Stimulated activated CD8-positive, alpha-beta memory T cell treated with anti-CD3 and anti-CD28 coated beads, Interleukin-4, amount 100 ng/mL, for 24 hours (primary cell): ENCODE results near the gene DLGAP3.

ENCODE experiments used
- DNase-seq: peaks from one replicate; pipeline ENCODE4 v3.0.0-alpha.2; 2020; ENCODE audit warnings: low read depth

DLGAP3 gene

DNA sequence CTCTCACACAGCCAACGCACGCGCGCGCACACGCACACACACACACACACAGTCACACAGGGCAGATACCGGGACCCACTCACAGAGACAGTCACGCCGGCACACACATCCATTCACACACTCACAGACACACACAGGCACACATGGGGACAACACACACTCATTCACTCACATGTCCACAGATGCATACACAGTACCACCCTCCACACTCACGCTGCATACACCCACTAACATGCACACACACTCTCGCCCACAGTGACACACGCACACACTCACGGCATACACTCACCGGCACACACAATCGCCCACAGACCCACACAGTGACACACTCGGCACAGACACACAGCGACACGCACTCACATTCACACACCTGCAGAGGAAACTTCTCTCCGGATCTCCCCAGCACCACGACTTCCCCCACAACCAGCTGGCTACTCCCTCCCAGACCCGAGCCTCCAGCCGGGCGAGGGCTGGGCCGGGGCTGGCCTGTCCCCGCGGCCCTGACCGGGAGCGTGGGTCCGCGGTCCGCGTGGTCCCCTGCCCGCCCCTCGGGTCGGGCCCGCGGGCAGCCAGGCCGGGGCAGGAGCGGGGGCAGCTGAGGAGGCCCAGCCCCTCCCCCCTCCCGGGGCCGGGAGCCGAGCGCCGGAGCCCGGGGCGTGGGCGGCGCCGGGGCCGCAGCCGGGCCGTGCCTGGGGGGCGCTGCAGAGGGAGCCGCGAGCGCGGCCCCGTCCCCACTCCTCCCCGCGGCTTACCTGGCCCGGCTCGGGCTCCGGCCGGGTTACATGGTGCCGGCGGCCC is 552 bp downstream of the DLGAP3 start:
- DNase-seq: no peak

DNA sequence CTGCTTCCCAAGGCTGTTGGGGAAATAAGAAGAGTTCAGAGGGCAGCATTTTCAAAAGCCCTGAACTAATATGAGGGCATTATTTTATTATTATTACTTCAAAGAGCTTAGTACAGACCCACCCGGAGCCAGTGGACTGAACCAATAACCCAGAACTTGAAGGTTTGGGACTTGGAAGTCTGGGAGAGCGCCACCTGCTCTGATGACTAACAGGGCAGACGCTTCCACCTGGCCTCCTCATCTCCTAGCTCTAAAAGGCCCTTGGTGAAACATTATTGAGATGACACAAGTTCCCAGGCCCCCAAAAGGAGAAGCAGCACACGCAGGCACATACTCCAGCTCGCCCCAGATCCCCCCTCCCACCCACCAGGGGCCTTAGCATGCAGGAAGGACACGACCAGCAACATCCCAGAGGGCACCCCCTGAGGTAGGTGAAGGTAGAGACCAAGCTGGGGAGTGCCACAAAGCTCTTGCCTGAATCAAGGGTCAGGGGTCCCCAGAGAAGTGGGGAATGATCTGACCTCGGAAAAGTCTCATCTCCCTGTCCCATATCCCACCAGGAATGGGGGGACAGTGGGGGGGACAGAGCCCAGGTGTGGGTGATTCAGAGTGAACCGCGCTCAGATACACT is 1.3 kb downstream of the DLGAP3 start:
- no peak for DNase-seq

DNA sequence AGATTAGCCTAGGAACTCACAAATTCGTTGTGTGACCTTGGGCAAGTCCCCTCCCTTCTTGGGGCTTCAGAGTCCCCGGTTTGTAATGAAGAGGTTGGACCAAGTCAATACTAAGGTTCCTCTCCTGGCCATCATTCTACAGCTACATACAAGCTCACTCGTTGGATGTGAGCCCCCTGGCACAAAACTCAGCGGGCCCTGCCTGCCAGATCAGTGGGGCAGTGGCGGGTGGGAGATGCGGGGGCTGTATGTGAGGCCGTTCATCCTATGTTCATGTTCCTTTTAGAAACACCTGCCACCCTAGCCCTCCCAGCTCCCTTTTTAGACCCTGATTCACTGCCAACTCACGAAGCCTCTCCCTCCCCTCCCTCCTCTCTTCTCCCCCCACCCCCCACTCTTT is 2.1 kb downstream of the DLGAP3 start:
- DNase-seq: no peak

DNA sequence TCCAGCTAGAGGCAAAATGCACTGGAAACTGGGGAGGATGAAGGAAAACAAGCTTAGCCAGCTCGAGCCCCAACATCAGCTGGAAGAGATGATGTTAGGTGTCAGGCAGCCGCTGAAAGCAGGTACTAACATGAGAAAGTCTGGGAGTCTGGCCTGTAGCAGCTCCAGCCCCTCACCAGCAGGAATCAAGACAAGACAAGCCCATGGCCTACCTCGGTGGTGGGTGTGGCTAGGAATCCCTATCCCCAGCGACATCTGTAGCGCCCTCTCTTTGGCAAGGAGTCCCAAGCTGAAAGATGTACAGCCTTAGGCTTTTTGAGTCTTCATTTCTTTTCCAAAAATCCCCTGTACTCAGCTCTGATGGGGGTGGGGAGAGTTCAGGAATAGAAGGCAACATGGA is 2.6 kb downstream of the DLGAP3 start:
- no peak for DNase-seq

DNA sequence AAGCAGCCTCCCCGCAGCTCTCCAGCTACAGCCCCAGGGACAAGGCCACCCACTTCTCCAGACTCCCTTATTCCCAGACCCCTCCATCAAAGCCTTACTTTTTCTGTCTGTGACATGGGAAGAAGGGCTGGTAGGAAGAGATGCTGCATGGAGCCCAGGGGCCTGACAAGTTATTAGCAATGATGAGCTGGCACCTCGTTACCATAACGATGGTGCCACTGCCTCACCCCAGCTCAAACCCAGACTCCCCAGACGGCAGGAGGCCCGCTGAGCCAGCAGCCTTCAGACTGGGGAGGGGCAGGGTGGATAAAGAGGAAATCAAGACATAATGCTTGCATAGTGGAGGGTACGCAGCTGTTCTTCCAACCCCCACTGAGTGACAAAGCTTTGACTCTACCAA is 3.3 kb downstream of the DLGAP3 start:
- DNase-seq: no peak

DNA sequence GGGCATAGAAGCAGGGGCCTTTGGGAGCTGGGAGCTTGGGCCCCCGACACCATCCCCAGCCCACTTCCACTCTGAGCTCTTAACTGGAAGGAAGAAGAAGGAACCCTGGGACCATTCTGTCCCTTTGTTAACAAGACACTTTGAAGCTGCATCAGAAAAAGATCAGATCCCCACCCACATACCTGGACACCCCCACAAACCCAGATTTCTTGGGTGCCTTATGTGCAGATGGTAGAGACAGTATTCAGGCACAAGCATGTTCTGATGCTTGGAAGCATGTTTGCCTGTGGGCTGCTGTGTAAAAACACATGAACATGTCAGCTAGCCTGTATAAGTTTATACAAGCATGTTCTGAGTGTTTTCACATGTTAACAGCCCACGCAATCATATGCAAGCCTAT is 3.7 kb downstream of the DLGAP3 start:
- DNase-seq: no peak

DNA sequence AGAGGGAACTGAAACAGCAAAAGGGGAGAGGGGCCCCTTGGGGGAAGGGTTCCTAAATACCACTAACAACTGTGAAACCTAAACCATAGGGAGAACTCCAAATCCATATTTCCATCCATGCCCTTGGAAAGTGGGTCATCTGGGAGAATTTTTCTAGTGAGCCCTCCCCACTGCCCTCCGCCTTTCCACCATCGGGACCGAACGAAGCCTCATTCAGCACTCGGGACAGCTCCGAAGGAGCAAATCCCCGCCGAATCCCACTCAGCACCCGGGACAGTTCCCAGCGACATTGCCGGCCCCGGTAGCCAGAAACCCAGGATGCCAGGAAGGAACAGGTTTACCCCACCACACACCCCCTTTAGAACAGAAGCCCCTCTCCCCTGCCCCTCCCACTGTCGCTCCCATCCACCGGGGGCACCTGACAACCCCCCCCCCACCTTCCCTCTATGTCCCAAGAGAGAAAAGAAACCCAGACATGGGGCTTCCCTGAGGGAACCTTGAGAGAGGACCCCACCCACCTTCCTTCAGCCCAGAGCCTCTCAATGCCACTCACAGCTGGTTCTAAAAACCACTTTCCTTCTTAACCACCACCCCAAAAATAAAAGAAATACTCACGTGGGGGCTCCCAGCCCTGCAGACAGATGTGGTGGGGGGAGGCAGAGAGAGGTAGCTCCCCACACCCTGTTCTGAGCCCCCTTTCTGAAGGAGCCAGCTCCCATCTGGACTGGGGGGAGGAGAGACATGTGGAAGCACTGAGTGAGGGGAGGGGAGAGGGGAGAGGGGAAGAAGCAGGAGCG is 4.5 kb downstream of the DLGAP3 start:
- DNase-seq: peak; percentile 37

DNA sequence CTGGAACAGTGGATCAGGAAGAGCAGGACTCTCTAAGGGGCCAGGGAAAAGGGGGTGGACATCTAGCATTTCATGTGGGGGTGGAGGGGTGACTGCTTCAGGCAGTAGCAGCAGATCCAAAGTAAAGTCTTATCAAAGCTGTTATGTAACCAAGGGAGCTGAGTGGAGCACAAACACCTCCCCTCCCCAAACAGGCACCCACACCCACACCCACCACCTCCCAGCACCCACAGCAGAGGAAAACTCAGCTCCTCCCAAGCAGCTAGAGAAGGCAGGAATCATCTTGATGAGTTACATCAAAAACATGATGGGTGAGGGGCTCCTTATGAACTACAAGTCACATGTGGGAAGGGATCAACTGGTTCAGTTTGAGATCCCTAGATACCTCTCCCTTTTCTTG is 6.0 kb downstream of the DLGAP3 start:
- no peak for DNase-seq

DNA sequence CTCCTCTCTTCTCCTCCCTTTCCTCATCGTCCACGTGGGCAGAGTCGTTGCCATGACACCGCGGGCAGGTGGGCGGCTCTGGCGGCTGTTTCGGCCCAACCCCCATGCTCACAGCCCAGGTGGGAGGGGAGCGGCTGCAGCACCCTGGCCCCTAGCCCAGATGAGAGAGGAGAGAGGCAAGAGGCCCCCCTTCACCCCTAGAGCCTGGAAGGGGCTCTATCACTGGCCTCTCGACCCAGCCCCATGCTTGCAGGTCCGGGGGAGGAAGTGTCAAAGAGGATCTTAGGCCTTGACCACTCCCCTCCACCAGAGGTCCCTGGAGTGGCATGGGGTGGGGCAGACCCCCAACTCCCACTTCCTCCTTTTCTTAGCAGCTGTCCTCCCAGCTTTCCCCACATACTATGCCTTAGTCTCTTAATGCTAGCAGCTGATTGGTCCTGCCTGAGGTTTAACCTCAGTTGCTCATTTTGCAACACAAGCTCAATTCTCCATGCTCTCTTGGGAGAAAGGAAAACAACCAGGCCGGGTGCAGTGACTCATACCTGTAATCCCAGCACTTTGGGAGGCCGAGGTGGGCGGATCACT is 10.4 kb downstream of the DLGAP3 start:
- peak; percentile 10 for DNase-seq

DNA sequence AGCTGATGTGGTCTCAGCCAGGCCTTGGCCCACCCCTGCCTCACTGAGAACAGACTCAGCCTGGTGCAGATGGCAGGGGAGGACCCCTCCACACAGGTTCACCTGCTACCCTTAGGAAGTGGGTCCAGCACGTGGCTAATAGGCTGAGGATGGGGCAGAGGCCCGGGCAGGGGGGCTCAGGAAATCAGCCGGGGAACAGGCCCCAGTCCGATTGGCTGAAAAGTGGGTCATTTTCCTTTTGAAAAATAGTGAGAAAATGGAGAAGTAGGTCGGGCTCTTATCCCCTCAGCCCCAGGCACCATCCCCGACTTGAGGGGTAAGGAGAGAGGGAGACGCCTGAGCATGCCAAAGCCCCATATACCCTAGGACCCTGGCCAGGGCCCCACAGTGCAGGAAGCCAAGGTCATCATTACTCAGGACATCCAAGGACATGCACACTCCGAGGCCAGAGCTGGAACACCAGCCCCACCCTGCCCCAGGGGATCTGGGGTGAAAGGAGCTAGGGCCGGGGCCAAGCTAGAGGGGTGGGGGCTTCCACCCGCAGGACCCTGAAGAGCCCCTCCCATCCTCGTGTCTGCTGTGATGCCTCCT is 11.0 kb downstream of the DLGAP3 start:
- DNase-seq: no peak

DNA sequence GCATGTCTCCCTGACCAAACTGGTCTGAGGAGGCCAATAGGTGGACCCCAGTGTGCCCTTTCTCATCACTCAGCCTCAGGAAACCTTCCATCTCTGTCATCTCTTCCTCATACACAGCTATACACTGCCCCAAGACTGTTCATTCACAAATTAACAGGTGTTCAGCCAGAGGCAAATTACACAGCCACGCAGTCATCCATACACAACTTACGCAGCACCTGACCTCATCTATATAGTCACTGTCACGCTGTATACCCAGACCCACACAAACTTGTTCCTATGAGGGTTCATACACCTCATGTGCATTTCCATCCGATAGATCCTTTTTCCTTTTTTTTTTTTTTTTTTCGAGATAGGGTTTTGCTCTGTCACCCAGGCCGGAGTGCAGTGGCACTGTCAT is 12.4 kb downstream of the DLGAP3 start:
- no peak for DNase-seq

DNA sequence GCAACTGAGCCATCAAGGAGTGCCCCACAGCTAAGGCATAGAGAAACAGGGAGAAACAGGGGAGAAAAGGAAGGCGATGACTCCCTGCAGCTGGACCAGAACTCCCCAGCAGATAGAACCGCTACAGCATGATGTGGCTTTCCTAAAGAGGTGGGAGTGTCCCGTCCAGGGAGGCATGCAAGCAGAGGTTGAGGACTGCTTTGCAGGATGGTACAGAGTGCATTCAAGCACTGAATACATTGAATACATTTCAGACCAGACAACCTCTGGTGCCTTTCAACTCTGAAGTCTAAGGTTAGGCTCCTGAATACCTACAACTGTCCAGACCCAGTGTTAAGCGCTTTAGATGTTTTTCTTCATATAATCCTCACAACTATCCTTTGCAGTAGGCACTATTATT is 13.3 kb downstream of the DLGAP3 start:
- DNase-seq: no peak

DNA sequence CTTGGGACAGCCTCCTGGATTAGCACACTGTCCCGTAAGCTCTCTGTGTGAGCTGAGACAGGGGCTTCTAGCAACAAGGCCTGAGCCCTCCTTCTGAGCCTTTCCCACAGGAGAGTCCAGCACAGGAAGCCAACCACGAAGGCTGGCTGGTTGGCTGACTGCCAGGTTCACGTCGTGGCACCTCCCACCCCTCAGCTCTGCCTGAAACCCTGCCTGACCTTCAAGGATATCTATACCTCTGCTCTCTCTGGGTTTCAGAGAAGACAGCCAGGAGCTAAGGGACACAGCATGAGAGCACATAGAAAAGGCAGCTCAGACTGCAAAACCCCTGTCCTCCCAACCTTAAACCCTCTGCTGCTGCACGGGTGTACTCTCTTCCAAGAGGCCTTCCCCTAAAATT is 13.9 kb downstream of the DLGAP3 start:
- no peak for DNase-seq

DNA sequence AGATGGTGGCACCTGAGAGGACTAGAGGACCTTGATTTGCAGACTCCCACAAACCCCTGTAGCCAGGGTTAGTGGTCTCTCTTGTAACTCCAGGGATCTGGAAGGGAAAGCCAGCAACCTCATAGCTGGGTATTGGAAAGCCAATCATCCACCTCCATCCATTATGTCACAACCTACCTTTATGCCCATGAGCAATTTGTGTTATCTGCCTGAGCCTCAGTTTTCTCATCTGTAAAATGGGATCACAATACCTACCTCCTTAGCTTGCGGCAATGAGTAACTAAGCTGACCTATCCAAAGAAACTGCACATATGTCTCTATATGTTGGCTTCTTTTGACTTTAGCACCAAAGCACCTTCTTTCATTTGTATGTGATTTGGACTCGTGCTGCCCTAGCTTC is 14.5 kb downstream of the DLGAP3 start:
- DNase-seq: no peak

DNA sequence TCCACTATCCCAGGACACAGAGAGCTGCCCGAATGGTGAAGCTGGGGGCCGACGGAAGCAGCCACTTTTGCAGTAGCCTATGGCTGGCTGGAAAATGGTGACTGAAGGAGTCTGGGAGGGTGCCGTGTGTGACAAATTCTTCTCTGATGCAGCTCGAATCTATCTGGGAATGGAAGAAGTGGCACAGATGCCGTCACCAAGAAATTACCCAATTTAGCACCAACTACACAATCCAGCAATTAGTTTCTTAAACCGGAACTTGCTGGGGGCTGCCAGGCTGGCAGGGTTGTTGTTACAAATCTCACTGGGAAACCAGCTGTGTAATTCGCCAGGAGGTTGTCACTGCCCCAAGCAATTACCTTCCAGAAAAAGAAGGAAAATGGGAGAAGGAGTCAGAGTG is 18.0 kb downstream of the DLGAP3 start:
- no peak for DNase-seq

DNA sequence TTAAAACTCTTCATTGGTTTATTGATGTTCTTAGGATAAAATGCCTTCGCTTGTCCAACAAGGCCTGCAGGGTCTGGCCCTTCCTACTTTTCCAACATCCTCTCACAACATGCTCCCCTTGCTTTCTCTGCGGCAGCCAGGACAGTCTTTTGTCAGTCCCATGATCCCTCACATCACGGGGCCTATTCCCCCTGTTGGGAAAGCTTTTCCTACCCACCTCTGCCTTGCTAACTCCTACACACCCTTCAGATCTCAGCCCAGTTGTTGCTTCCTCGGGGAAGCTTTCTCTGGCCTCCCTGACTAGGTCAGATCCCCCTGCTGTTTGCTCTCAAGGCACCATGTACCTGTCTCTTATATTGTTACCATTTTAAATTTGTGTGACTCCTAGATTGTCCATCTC is 19.0 kb downstream of the DLGAP3 start:
- no peak for DNase-seq

DNA sequence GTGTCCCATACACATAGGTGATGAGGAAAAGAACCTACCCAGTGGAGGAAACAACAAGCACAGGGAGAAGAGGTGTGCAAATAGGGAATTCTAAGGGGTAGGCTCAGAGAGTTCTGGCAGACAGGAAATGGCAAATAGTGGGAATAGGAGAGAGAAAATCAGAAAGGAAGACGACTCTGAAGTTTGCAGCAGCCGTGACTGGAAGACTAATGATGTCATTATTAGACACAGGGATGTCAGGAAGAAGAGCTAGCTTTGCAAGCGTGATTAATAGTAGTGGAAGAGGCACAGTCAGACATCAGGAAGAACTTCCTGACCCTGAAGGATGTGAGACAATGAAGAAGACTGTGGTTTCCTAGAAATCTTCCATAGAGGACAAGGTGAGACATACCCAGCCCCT is 21.1 kb downstream of the DLGAP3 start:
- DNase-seq: no peak

DNA sequence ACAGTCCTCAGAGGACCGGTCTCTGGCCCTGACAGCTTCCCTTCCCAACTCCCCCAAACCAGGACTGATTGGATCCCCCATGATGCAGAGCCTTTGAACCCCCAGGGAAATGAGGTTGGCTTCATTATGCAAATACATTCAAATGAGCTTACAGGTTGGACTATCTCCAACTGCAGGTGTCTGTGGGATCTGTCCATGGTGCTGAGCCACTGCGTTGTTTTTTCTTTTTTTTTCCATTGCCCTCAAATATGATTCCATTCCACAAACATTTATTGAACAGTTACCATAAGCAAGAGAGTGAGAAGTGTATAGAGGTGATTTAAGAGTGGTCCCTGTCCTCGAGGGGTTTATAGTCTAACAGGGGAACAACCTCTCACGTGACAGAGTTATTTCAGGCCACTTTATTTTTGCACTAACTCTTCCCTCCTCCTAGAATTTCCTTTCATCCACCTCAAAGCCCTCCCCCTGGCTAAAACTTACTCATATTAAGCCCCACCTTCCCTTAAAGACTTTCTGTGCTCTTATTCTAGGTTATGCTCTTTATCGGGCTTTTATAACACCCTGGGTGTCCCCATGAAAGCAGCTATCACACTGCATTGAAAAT is 21.9 kb downstream of the DLGAP3 start:
- DNase-seq: no peak

DNA sequence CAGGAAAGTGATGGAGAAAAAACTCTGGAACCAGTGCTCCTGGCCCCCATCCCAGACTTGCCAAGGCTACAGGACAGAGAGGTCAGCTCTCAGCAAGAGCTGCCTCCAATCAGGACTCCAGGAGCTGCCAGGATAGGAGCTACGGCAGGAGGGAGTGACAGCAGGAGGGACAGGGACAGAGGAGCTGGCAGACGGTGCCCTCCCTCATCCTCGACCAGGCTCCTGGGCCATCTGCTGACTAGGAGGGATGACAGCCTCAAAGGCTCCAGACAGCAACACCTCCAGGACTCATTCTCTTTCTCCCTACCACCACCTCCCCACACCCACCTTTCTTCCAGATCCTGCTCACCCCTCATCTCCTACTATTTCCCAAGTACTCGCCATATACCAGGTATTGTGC is 22.7 kb downstream of the DLGAP3 start:
- DNase-seq: no peak

DNA sequence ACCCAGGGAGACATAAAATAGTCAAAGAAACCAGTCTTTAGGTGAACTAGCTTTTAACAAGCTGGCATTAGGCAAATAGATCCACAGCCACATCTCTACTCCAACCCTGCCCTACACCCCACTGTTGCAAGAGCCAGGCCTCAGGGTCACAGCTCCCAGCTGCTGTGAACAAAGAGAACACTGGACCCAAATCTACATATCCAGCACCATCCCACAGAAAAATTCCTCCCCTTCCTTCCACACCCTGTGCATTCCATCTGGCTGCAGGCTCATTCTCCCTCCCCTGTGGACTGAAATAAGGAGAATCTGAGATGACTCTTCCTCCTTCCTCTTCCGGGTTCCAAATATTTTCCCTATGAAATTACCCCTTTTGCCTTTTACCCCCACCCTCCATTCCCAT is 23.2 kb downstream of the DLGAP3 start:
- DNase-seq: no peak

DNA sequence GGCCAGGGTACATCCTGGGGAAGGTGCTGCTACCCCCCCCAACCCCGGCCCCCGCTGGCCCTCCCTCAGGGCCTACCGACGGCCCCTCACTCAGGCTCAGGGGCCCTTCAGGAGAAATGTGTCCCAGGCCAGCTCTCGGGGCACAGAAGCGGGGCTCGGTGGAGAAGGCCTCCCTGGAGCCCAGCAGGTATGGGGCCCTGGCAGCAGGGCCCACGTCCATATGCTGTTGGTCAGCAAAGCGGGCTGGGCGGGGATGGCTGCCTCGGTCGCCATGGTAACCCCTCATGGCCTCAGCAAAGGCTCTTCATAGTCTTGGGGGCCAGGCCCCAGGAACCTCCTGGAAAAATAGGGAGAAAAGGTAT is 24.4 kb downstream of the DLGAP3 start:
- DNase-seq: no peak
